Measurements from ENCODE around the gene TRIM22.
"Not testable (repeated sequence)": the region's sequence is repeated elsewhere in the genome, so short reads cannot be mapped to it uniquely, and the experiment has no call there.

The TRIM22 gene

DNA sequence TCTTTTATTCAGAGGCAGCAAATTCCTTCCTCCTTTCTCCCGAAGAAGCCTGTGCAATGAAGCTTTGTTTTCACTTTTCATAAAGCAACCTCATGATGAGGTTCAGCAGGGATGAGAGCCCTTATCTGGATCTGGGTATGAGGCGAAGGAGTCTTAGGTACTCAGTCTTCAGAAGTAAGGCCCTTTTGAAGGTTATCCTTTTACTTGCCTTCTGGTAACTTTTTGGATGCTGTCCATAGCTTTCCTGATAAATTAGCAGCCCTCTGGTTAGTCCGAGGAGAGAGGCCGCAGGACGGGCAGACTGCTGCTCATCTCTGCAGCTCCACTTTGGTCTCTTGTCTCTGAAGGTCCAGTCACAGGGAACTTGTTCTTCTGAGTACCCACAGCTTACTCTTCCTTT lies 1.1 kb downstream of the TRIM22 start:
- in situ Hi-C loops (cut with MboI; ENCODE audit: low sequenced_read_pairs), result no loop called here

DNA sequence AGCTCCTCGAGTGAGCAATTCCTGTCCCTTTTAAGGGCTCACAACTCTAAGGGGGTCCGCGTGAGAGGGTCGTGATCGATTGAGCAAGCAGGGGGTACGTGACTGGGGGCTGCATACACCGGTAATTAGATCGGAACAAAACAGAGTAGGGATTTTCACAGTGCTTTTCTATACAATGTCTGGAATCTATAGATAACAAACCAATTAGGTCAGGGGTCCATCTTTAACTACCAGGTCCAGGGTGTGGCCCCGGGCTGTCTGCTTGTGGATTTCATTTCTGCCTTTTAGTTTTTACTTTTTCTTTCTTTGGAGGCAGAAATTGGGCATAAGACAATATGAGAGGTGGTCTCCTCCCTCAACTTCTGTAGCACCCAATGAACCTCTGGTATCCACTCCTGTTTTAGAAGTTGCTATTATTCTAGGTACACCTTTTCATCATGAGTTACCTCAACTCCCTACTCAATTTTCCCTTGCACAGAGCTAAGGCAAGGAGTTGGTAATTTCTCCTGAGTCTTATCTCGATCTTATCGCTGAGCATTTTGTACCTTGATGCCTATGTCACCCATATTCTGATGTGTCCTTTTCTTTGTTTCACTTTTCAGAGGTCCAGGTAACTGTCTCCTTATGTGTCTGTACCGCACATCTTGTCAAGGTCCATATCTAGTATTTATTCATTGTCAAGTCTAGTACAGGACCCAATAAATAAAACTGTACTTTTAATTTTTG lies 1.8 kb downstream of the TRIM22 start:
- in situ Hi-C loops (cut with MboI; ENCODE audit: low sequenced_read_pairs), result not testable (repeated sequence)

DNA sequence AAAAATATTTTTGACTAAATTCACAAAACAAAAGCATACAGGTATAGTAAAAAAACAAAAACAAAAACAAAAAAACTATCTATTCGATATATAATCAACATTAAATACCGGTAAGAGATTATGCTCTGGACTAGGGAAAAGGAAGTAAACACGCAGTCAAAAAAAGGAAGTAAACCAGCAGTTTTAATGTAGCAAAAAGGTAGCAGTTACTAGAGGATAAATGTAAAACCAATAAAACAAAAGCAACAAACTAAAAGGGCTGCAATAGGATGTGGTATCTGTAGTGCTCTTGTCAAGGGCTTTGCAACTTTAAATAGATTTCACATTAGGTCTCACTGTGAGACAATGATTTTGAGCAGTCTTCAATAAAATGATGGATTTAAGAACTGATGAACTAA lies 2.4 kb downstream of the TRIM22 start:
- in situ Hi-C loops (cut with MboI; ENCODE audit: low sequenced_read_pairs), result no loop called here

DNA sequence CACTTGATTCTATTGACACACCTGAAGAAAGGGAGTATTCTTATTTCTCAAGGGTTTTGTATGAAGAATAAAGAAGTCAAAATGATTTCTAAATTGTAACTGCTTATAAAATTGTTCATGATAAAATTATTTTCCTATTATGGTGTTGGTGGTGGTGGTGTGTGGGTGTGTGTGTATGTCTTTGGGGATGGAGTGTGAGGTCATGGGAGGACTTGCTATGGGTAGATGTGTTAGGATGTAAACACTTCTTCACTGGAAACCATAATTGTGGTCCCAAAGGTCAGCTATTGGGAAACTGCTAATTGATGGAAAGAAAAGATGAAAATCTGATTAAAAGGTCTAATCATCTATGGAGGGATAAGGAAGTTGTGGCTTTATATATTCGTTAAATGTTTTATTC lies 5.1 kb downstream of the TRIM22 start:
- in situ Hi-C loops (cut with MboI; ENCODE audit: low sequenced_read_pairs), result no loop called here

DNA sequence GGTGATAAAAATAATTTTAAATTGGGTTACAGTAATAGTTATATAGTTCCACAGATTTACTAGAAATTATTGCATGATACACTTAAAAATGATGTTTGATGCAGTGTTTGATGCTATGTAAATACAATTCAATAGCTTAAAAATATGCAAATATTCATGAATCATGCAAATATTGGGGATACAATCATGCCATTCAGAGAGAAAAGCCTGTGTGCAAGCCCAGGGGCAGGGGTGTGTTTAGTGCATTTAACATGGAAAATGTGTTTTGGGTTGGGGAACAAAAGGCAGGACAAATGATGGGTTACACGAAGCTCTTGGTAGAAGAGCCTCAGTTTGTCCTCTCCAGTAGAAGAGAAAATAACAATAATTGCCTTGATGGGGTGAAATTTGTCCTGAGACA lies 6.0 kb downstream of the TRIM22 start:
- in situ Hi-C loops (cut with MboI; ENCODE audit: low sequenced_read_pairs), result no loop called here

DNA sequence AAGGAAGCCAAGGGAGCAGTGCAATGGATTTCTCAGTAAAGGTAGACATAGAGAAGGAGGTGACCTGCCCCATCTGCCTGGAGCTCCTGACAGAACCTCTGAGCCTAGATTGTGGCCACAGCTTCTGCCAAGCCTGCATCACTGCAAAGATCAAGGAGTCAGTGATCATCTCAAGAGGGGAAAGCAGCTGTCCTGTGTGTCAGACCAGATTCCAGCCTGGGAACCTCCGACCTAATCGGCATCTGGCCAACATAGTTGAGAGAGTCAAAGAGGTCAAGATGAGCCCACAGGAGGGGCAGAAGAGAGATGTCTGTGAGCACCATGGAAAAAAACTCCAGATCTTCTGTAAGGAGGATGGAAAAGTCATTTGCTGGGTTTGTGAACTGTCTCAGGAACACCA lies 6.6 kb downstream of the TRIM22 start:
- in situ Hi-C loops (cut with MboI; ENCODE audit: low sequenced_read_pairs), result no loop called here

DNA sequence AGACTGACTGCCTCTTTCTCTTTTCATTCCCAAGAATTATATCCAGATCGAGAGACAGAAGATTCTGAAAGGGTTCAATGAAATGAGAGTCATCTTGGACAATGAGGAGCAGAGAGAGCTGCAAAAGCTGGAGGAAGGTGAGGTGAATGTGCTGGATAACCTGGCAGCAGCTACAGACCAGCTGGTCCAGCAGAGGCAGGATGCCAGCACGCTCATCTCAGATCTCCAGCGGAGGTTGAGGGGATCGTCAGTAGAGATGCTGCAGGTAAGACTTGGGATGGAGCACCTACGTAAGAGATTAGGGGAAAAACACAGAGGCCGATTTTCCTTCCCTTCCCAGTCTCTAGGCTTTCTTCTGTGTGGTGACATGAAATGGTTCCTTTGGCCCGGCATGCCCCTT lies 8.7 kb downstream of the TRIM22 start:
- in situ Hi-C loops (cut with MboI; ENCODE audit: low sequenced_read_pairs), result no loop called here

DNA sequence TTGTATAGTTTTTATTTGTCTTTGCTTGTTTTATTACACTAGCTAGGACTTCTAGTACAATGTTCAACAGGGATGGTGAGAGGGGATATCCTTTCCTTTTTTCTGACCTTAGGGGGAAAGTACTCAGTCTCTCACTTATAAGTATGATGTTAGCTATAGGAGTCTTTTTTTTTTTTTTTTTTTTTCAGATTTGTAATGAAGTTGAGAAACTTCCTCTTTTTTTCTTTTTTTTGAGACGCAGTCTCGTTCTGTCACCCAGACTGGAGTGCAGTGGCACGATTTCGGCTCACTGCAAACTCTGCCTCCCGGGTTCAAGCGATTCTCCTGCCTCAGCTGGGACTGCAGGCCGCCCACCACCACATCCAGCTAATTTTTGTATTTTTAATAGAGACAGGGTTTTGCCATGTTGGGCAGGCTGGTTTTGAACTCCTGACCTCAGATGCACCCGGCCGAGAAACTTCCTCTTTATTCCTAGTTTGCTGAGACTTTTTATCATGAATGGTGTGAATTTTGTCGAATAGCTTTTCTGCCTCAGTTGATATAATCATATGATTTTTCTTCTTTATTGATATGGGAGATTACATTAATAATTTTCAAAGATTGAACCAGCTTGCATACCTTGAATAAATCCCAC lies 10.9 kb downstream of the TRIM22 start:
- in situ Hi-C loops (cut with MboI; ENCODE audit: low sequenced_read_pairs), result no loop called here

DNA sequence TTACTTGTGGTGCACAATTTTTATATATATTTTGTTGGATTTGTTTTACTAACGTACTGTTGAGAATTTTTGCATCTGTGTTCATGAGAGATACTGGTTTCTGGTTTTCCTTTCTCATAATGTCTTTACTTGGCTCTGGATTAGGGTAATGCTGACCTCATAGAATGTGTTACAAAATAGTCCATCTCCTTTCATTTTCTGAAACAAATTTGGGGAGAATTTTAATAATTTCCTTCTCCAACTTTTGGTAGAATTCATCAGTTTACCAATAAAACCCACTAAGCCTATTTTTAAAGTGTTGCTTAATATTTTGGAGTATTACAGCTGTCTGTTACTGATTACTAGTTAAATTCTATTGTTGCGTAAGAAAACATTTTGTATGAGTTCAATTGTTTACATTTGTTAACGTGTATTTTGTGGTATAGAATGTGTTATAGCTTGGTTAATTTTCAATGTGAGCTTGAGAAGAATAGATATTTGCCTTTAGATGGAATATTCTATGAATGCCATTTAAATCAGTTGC lies 11.5 kb downstream of the TRIM22 start:
- in situ Hi-C loops (cut with MboI; ENCODE audit: low sequenced_read_pairs), result no loop called here

DNA sequence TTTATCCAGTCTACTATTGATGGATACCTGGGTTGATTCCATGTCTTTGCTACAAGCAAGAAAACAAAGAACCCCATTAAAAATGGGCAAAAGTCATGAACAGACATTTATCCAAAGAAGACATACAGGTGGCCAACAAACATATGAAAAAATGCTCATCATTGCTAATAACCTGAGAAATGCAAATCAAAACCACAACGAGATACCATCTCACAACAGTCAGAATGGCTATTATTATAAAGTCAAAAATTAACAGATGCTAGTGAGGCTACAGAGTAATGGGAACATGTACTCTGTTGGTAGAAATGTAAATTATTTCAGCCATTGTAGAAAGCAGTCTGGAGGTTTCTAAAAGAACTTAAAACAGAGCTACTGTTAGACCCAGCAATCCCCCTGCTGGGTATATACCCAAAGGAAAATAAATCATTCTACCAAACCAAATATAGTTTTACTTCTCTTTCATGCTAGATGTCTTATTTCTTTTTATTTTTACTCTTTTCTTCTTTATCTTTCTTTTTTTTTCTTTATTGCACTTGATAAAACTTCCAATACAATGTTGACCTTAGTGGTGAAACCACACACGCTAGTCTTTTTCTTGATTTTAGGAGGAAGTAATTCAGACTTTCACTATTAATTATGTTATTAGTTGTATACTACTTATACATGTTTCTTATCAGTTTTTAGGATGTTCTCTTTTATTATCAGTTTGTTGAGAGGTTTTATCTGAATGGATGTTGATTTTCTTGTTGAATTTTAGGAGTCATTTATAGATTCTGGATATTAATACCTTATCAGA lies 14.3 kb downstream of the TRIM22 start:
- in situ Hi-C loops (cut with MboI; ENCODE audit: low sequenced_read_pairs), result no loop called here

DNA sequence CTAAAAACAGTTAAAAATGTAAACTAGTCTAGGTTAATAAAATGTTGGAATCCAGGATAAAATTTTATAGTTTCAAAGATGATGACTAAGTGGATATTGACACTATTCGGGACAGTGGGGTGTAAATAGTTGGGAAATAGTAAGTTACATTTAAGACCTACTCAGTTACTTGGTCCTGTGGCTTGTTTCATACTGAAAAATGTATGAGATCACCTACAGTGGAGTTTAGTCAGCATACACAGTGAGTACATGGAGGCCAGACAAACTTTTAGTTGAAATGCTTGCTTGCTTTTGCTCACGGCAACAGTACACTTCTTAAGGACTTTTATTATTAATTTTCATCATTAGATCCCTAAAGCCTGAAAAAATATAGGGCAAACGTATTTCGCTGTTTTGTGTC lies 16.1 kb downstream of the TRIM22 start:
- in situ Hi-C loops (cut with MboI; ENCODE audit: low sequenced_read_pairs), result no loop called here

DNA sequence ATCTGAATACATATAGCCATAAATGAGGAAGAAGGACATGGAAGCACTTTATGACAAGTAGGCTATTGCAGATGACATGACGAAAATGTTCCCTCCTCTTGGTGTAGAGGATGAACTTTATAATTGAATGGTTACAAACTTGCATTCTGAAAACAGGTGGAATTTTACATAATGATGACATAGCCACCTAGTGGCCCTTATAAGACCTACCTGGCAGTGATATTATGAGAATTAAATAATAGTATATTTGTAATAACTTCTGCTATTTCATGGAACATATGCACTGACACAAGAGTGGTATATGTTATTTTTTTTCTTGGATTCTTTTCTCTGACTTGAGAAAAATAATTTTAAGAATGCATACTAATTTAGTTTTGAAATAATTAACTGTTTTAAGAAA lies 22.9 kb downstream of the TRIM22 start:
- in situ Hi-C loops (cut with MboI; ENCODE audit: low sequenced_read_pairs), result no loop called here

DNA sequence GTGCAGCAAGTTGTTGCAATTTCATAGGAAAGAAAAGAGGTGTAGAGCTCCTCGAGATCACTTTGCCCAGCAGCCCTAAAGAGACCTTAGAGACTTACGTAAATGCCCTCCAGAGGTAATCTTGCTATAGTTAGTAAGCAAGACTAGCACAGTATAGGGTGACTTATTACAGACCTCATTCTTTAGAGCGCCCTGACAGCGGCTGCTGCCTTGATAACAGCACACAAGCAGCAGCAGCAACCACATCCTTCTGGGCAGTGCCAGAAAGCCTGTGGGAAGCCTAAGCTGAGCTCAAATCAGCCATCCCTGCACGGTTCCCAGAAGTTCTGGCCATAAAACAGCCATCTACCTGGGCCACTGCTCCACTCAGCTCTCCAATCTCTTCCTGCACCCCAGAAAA lies 24.1 kb downstream of the TRIM22 start:
- in situ Hi-C loops (cut with MboI; ENCODE audit: low sequenced_read_pairs), result no loop called here

DNA sequence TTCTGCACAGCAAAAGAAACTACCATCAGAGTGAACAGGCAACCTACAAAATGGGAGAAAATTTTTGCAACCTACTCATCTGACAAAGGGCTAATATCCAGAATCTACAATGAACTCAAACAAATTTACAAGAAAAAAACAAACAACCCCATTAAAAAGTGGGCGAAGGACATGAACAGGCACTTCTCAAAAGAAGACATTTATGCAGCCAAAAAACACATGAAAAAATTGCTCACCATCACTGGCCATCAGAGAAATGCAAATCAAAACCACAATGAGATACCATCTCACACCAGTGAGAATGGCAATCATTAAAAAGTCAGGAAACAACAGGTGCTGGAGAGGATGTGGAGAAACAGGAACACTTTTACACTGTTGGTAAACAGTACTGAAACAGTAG lies 26.9 kb downstream of the TRIM22 start:
- in situ Hi-C loops (cut with MboI; ENCODE audit: low sequenced_read_pairs), result not testable (repeated sequence)

DNA sequence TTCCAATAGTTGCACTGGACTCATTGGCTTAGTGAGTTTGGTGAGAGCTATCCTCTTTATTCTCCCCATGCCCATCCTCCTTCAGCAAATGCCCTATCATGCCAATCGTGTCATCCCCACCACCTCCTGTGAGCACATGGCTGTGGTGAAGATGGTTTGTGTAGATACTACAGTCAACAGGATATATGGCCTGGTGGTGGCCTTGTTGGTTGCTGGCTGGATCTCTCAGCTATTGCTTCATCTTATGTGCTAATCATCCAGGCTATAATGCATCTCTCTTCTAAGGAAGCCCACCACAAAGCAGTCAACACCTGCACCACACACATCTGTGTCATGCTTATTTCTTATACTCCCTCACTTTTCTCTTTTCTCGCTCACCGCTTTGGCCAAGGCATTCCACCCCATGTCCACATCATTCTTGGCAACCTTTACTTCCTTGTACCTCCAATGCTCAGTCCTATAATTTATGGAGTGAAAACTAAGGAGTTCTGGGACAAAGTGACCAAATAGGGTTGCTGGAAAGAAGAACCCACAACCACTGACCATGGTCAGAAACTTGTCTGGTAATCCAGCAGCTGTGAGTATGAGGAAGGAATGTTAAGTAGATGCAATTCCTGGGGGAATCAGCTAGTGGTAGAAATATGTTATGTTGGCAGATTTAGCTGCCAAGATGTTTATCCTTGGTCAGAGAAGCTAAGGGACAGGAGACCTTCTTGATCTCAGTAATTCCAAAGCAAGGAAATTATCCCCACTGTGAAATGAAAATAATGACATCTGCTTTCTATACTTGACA lies 30.3 kb downstream of the TRIM22 start:
- in situ Hi-C loops (cut with MboI; ENCODE audit: low sequenced_read_pairs), result no loop called here

DNA sequence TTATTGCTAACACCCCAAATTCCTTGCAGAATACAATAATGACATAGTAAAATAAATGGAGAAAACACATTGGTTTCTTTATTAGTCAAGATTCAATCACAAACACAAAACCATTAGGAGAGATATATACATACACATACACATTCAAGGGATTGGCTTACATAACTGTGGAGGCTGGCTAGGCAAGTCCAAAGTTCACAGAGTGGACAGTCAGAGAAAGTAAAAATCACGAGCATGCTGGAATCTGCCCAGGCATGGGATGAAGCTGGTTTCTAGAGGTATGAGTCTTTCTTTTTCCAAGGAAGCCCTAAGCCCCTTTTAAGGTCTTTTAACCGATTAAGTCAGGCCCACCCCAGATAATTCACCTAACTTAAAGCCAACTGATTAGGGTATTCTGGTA lies 33.0 kb downstream of the TRIM22 start:
- in situ Hi-C loops (cut with MboI; ENCODE audit: low sequenced_read_pairs), result no loop called here

DNA sequence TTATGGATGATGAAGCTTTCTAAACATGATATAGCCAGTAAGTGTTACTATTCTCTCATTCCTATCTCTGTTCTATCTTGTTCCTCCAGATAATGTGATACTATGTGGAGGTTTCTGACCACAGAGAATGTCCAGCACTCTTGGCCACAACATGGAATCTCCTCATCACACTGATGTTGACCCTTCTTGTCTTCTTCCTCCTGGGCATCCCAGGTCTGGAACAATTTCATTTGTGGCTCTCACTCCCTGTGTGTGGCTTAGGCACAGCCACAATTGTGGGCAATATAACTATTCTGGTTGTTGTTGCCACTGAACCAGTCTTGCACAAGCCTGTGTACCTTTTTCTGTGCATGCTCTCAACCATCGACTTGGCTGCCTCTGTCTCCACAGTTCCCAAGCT lies 36.8 kb downstream of the TRIM22 start:
- in situ Hi-C loops (cut with MboI; ENCODE audit: low sequenced_read_pairs), result no loop called here

DNA sequence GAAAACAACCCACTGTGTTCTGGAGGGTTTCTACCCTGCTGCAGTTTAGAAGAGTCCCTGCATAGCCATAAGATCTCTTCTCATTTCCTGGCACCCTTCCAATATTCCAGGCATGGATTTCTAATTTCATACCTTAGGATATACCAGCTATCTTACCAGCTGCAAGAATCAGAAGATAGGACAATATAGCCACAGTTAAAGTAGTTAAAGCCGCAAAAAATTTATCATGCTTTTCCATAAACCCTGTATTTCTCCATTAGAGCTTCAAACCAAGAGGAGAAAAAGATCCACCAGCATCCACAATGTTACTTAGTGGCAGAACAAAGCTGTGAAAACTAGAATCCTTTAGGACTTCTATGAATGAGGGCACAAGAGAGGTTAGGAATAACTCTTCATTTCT lies 38.1 kb downstream of the TRIM22 start:
- in situ Hi-C loops (cut with MboI; ENCODE audit: low sequenced_read_pairs), result no loop called here

DNA sequence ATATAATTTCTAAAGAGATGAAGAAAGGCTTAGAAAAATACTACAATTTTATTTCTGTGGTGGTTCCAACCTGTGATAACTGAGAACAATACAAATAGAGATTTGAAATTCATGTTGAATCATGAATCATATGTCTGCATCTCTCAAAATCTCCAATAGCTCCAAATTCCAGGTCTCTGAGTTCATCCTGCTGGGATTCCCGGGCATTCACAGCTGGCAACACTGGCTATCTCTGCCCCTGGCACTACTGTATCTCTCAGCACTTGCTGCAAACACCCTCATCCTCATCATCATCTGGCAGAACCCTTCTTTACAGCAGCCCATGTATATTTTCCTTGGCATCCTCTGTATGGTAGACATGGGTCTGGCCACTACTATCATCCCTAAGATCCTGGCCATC lies 46.8 kb downstream of the TRIM22 start, which contains the start of gene OR56B1:
TSS of gene OR56B1 (plus strand) at position 53 of the 400 bp plus-strand sequence. CDS start at position 122, 69 bp downstream.
- in situ Hi-C loops (cut with MboI; ENCODE audit: low sequenced_read_pairs), result no loop called here

DNA sequence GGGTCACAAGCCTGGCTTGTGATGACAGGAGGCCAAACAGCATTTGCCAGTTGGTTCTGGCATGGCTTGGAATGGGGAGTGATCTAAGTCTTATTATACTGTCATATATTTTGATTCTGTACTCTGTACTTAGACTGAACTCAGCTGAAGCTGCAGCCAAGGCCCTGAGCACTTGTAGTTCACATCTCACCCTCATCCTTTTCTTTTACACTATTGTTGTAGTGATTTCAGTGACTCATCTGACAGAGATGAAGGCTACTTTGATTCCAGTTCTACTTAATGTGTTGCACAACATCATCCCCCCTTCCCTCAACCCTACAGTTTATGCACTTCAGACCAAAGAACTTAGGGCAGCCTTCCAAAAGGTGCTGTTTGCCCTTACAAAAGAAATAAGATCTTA lies 47.5 kb downstream of the TRIM22 start:
- in situ Hi-C loops (cut with MboI; ENCODE audit: low sequenced_read_pairs), result no loop called here
